ENCODE data around the gene GPR137B.

The GPR137B gene

DNA sequence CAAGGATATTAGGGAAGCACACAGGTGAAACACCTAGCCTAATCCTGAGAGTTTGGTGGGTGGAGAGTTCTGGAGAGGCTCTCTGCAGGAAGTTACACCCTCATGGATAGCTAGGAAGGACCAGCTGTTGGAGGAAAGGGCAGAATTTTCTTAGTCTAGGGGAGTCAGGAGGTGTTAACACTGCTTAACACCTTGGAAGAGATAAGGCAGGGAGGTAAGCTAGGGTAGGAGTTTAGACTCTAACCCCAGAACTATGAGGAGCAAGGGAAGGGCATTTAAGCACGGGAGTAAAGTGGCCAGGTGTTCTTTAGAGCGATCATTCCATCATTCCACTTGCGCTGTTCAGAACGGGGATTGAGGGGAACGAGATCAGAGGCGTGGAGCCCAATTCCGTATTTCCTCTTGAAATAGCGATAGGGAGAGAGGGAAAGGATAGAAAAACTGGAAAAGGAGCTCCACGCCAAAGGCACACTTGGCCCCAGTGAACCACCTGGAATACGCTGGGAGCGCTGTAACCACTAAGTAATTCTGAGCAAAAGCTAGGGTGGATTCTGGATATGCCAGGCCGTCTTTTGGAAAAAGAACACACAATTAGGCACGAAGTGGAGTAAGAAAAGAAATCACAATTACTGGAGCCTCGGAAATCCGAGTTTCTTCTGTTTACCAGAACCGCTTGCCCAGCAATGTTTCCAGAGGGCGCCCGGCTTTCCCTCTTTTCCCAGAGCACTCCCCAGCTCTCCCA, 1.5 kb upstream of the GPR137B start:
- Histone ChIP-seq H3K4me2 (ENCODE audit: low read depth, low read length, poor library complexity, severe bottlenecking) (no peak overlapping the region), H3K27ac (ENCODE audit: low read depth, low read length) (no peak overlapping the region), H3K36me3 (ENCODE audit: low read length) (no peaks in the 10 kb centered on the region), H2AFZ (ENCODE audit: low read depth, low read length, severe bottlenecking) (peak overlapping the region; percentile 79), H3F3A (ENCODE audit: insufficient read depth) (no peaks in the 10 kb centered on the region), H3K79me2 (ENCODE audit: insufficient read depth, low read length) (no peaks in the 10 kb centered on the region), H4K20me1 (ENCODE audit: low read depth, low read length) (peaks cover 3% of the 10 kb centered on the region; the same call in 1 of the 2 replicates), H3K9me2 (replicated peaks; ENCODE audit: insufficient read depth, low read length) (no peaks in the 10 kb centered on the region), H3K27me3 (ENCODE audit: low read length) (no peaks in the 10 kb centered on the region), H3K9ac (ENCODE audit: low read length) (no peak overlapping the region), H3K4me3 (ENCODE audit: insufficient read depth, low read length, poor library complexity, severe bottlenecking) (no peak overlapping the region), H3K9me3 (ENCODE audit: insufficient read depth, low read length) (no peaks in the 10 kb centered on the region)
- TF ChIP-seq EZH2phosphoT487 (conservative IDR thresholded peaks at IDR 0.05; ENCODE audit: low read length) = no peak

- H3K27me3 ChIP-seq (ENCODE audit: low read length) = no peaks in the 10 kb centered on the region
These were observed 689 bp upstream of the GPR137B start for GRCh38 chr1:236141447-236142252.

GRCh38 chr1:236143104-236143948, 987 bp downstream of the GPR137B start:
- TF ChIP-seq EZH2phosphoT487 (conservative IDR thresholded peaks at IDR 0.05; ENCODE audit: low read length) (no peak), CTCF (IDR thresholded peaks at IDR 0.05; ENCODE audit: insufficient read depth, low read length, poor library complexity, severe bottlenecking) (no peak)

More at GRCh38 chr1:236141447-236142252, 689 bp upstream of the GPR137B start:
- no peaks in the 10 kb centered on the region for H3K36me3 ChIP-seq (ENCODE audit: low read length)
- H3F3A ChIP-seq (ENCODE audit: insufficient read depth) = no peaks in the 10 kb centered on the region
- peaks cover 3% of the 10 kb centered on the region; the same call in 1 of the 2 replicates for H4K20me1 ChIP-seq (ENCODE audit: low read depth, low read length)
- no peaks in the 10 kb centered on the region for H3K9me2 ChIP-seq (replicated peaks; ENCODE audit: insufficient read depth, low read length)
- H2AFZ ChIP-seq (ENCODE audit: low read depth, low read length, severe bottlenecking) = peak overlapping the region; percentile 79
- H3K9me3 ChIP-seq (ENCODE audit: insufficient read depth, low read length) = no peaks in the 10 kb centered on the region
- peak overlapping the region; percentile 72 for H3K4me2 ChIP-seq (ENCODE audit: low read depth, low read length, poor library complexity, severe bottlenecking)
- TF ChIP-seq CTCF (IDR thresholded peaks at IDR 0.05; ENCODE audit: insufficient read depth, low read length, poor library complexity, severe bottlenecking) = no peak
- no peak for TF ChIP-seq EZH2phosphoT487 (conservative IDR thresholded peaks at IDR 0.05; ENCODE audit: low read length)
- H3K9ac ChIP-seq (ENCODE audit: low read length) = peak overlapping the region; percentile 50
- no peaks in the 10 kb centered on the region for H3K79me2 ChIP-seq (ENCODE audit: insufficient read depth, low read length)
- peak overlapping the region; percentile 61 for H3K4me3 ChIP-seq (ENCODE audit: insufficient read depth, low read length, poor library complexity, severe bottlenecking)
- H3K27ac ChIP-seq (ENCODE audit: low read depth, low read length) = no peak overlapping the region

More at GRCh38 chr1:236143104-236143948, 987 bp downstream of the GPR137B start:
- Histone ChIP-seq H3K4me3 (ENCODE audit: insufficient read depth, low read length, poor library complexity, severe bottlenecking) (peak overlapping the region; percentile 82), H3K9me3 (ENCODE audit: insufficient read depth, low read length) (no peaks in the 10 kb centered on the region), H3K9ac (ENCODE audit: low read length) (peak overlapping the region; percentile 69), H3K4me2 (ENCODE audit: low read depth, low read length, poor library complexity, severe bottlenecking) (peak overlapping the region; percentile 83), H3K27ac (ENCODE audit: low read depth, low read length) (no peak overlapping the region), H3F3A (ENCODE audit: insufficient read depth) (no peaks in the 10 kb centered on the region), H3K36me3 (ENCODE audit: low read length) (no peaks in the 10 kb centered on the region), H2AFZ (ENCODE audit: low read depth, low read length, severe bottlenecking) (peak overlapping the region; percentile 97), H3K27me3 (ENCODE audit: low read length) (no peaks in the 10 kb centered on the region), H3K79me2 (ENCODE audit: insufficient read depth, low read length) (no peaks in the 10 kb centered on the region), H4K20me1 (ENCODE audit: low read depth, low read length) (peaks cover 3% of the 10 kb centered on the region; the same call in 1 of the 2 replicates), H3K9me2 (replicated peaks; ENCODE audit: insufficient read depth, low read length) (no peaks in the 10 kb centered on the region)

Measured in SU-DHL-6 (cell line).